Measurements from ENCODE around the gene ADCK1. TPM values are rescaled to one million over a fixed set of nuclear protein-coding genes. Genes with fewer than 3 reads are reported as not detected.
"Not testable (repeated sequence)": the region's sequence is repeated elsewhere in the genome, so short reads cannot be mapped to it uniquely, and the experiment has no call there.

Gene ADCK1
- total RNA-seq, 1 donor from 2014 or later = 5.2 TPM

- H3K27me3 ChIP-seq (ENCODE audit: control insufficient read depth in 3 of 3, insufficient read depth in 3 of 3, low read length in 3 of 3); H3K27ac ChIP-seq (ENCODE audit: low read depth, low read length); H3K9ac ChIP-seq (ENCODE audit: low read depth in 1 of 3, low read length in 3 of 3); H3K4me3 ChIP-seq (ENCODE audit: low read length in 3 of 3); H3K9me3 ChIP-seq (ENCODE audit: control insufficient read depth in 3 of 3, low read length in 3 of 3); H3K36me3 ChIP-seq (ENCODE audit: control insufficient read depth in 3 of 3, insufficient read depth in 3 of 3, low read length in 3 of 3); H3K4me1 ChIP-seq (ENCODE audit: control insufficient read depth in 3 of 3, insufficient read depth in 3 of 3, low read length in 3 of 3): not testable (repeated sequence)
These were observed 25.9 kb upstream of the ADCK1 start for GRCh38 chr14:77773966-77774365.

- Histone ChIP-seq H3K36me3 (ENCODE audit: control insufficient read depth in 3 of 3, insufficient read depth in 3 of 3, low read length in 3 of 3) (no peaks in the 10 kb centered on the region), H3K4me1 (ENCODE audit: control insufficient read depth in 3 of 3, insufficient read depth in 3 of 3, low read length in 3 of 3) (no peaks in the 10 kb centered on the region), H3K27me3 (ENCODE audit: control insufficient read depth in 3 of 3, insufficient read depth in 3 of 3, low read length in 3 of 3) (no peaks in the 10 kb centered on the region), H3K9me3 (ENCODE audit: control insufficient read depth in 3 of 3, low read length in 3 of 3) (no peaks in the 10 kb centered on the region), H3K27ac (ENCODE audit: low read depth, low read length) (no peak overlapping the region), H3K9ac (ENCODE audit: low read depth in 1 of 3, low read length in 3 of 3) (no peak overlapping the region), H3K4me3 (ENCODE audit: low read length in 3 of 3) (no peak overlapping the region)
These were observed 17.7 kb upstream of the ADCK1 start for GRCh38 chr14:77782202-77782601.

GRCh38 chr14:77786148-77786547 lies 13.8 kb upstream of the ADCK1 start:
- H3K27me3 ChIP-seq (ENCODE audit: control insufficient read depth in 3 of 3, insufficient read depth in 3 of 3, low read length in 3 of 3) = no peaks in the 10 kb centered on the region
- no peak overlapping the region for H3K9ac ChIP-seq (ENCODE audit: low read depth in 1 of 3, low read length in 3 of 3)
- no peaks in the 10 kb centered on the region for H3K9me3 ChIP-seq (ENCODE audit: control insufficient read depth in 3 of 3, low read length in 3 of 3)
- H3K4me1 ChIP-seq (ENCODE audit: control insufficient read depth in 3 of 3, insufficient read depth in 3 of 3, low read length in 3 of 3) = peaks cover 0 to 2% (median 0%) of the 10 kb centered on the region in 3 donors
- H3K36me3 ChIP-seq (ENCODE audit: control insufficient read depth in 3 of 3, insufficient read depth in 3 of 3, low read length in 3 of 3) = no peaks in the 10 kb centered on the region
- no peak overlapping the region for H3K27ac ChIP-seq (ENCODE audit: low read depth, low read length)
- H3K4me3 ChIP-seq (ENCODE audit: low read length in 3 of 3) = no peak overlapping the region

GRCh38 chr14:77790566-77791224 lies 9.2 kb upstream of the ADCK1 start:
- no peaks in the 10 kb centered on the region for H3K27me3 ChIP-seq (ENCODE audit: control insufficient read depth in 3 of 3, insufficient read depth in 3 of 3, low read length in 3 of 3)
- no peaks in the 10 kb centered on the region for H3K36me3 ChIP-seq (ENCODE audit: control insufficient read depth in 3 of 3, insufficient read depth in 3 of 3, low read length in 3 of 3)
- no peak overlapping the region for H3K4me3 ChIP-seq (ENCODE audit: low read length in 3 of 3)
- H3K9me3 ChIP-seq (ENCODE audit: control insufficient read depth in 3 of 3, low read length in 3 of 3) = no peaks in the 10 kb centered on the region
- no peak overlapping the region for H3K9ac ChIP-seq (ENCODE audit: low read depth in 1 of 3, low read length in 3 of 3)
- peaks cover 0 to 3% (median 2%) of the 10 kb centered on the region in 3 donors for H3K4me1 ChIP-seq (ENCODE audit: control insufficient read depth in 3 of 3, insufficient read depth in 3 of 3, low read length in 3 of 3)
- H3K27ac ChIP-seq (ENCODE audit: low read depth, low read length) = no peak overlapping the region

GRCh38 chr14:77791225-77791600 lies 8.7 kb upstream of the ADCK1 start:
- H3K4me3 ChIP-seq (ENCODE audit: low read length in 3 of 3) = no peak overlapping the region
- H3K36me3 ChIP-seq (ENCODE audit: control insufficient read depth in 3 of 3, insufficient read depth in 3 of 3, low read length in 3 of 3) = no peaks in the 10 kb centered on the region
- H3K9ac ChIP-seq (ENCODE audit: low read depth in 1 of 3, low read length in 3 of 3) = no peak overlapping the region
- H3K27me3 ChIP-seq (ENCODE audit: control insufficient read depth in 3 of 3, insufficient read depth in 3 of 3, low read length in 3 of 3) = no peaks in the 10 kb centered on the region
- no peaks in the 10 kb centered on the region for H3K9me3 ChIP-seq (ENCODE audit: control insufficient read depth in 3 of 3, low read length in 3 of 3)
- H3K27ac ChIP-seq (ENCODE audit: low read depth, low read length) = no peak overlapping the region
- peaks cover 0 to 4% (median 3%) of the 10 kb centered on the region in 3 donors for H3K4me1 ChIP-seq (ENCODE audit: control insufficient read depth in 3 of 3, insufficient read depth in 3 of 3, low read length in 3 of 3)

GRCh38 chr14:77793255-77793654 lies 6.7 kb upstream of the ADCK1 start:
- not testable (repeated sequence) for H3K36me3 ChIP-seq (ENCODE audit: control insufficient read depth in 3 of 3, insufficient read depth in 3 of 3, low read length in 3 of 3); H3K4me3 ChIP-seq (ENCODE audit: low read length in 3 of 3); H3K9me3 ChIP-seq (ENCODE audit: control insufficient read depth in 3 of 3, low read length in 3 of 3); H3K4me1 ChIP-seq (ENCODE audit: control insufficient read depth in 3 of 3, insufficient read depth in 3 of 3, low read length in 3 of 3); H3K27me3 ChIP-seq (ENCODE audit: control insufficient read depth in 3 of 3, insufficient read depth in 3 of 3, low read length in 3 of 3); H3K9ac ChIP-seq (ENCODE audit: low read depth in 1 of 3, low read length in 3 of 3); H3K27ac ChIP-seq (ENCODE audit: low read depth, low read length)

GRCh38 chr14:77794357-77794756 lies 5.6 kb upstream of the ADCK1 start:
- H3K4me1 ChIP-seq (ENCODE audit: control insufficient read depth in 3 of 3, insufficient read depth in 3 of 3, low read length in 3 of 3) = peaks cover 0 to 4% (median 3%) of the 10 kb centered on the region in 3 donors
- H3K36me3 ChIP-seq (ENCODE audit: control insufficient read depth in 3 of 3, insufficient read depth in 3 of 3, low read length in 3 of 3) = no peaks in the 10 kb centered on the region
- no peaks in the 10 kb centered on the region for H3K9me3 ChIP-seq (ENCODE audit: control insufficient read depth in 3 of 3, low read length in 3 of 3)
- H3K9ac ChIP-seq (ENCODE audit: low read depth in 1 of 3, low read length in 3 of 3) = no peak overlapping the region
- no peak overlapping the region for H3K4me3 ChIP-seq (ENCODE audit: low read length in 3 of 3)
- H3K27me3 ChIP-seq (ENCODE audit: control insufficient read depth in 3 of 3, insufficient read depth in 3 of 3, low read length in 3 of 3) = no peaks in the 10 kb centered on the region
- H3K27ac ChIP-seq (ENCODE audit: low read depth, low read length) = no peak overlapping the region

GRCh38 chr14:77799456-77799855 lies 453 bp upstream of the ADCK1 start:
- Histone ChIP-seq H3K4me3 (ENCODE audit: low read length in 3 of 3) (peak overlapping the region; percentile 83 to 94 (median 93)), H3K27ac (ENCODE audit: low read depth, low read length) (peak overlapping the region; percentile 90), H3K9ac (ENCODE audit: low read depth in 1 of 3, low read length in 3 of 3) (peak overlapping the region; percentile 75 to 97 (median 80)), H3K4me1 (ENCODE audit: control insufficient read depth in 3 of 3, insufficient read depth in 3 of 3, low read length in 3 of 3) (peaks cover 3 to 14% (median 6%) of the 10 kb centered on the region in 3 donors)
- not testable (repeated sequence) for H3K27me3 ChIP-seq (ENCODE audit: control insufficient read depth in 3 of 3, insufficient read depth in 3 of 3, low read length in 3 of 3); H3K36me3 ChIP-seq (ENCODE audit: control insufficient read depth in 3 of 3, insufficient read depth in 3 of 3, low read length in 3 of 3); H3K9me3 ChIP-seq (ENCODE audit: control insufficient read depth in 3 of 3, low read length in 3 of 3)

GRCh38 chr14:77800814-77801213 lies 905 bp downstream of the ADCK1 start:
- H3K36me3 ChIP-seq (ENCODE audit: control insufficient read depth in 3 of 3, insufficient read depth in 3 of 3, low read length in 3 of 3) = no peaks in the 10 kb centered on the region
- H3K4me3 ChIP-seq (ENCODE audit: low read length in 3 of 3) = peak overlapping the region; percentile 83 to 94 (median 93)
- H3K4me1 ChIP-seq (ENCODE audit: control insufficient read depth in 3 of 3, insufficient read depth in 3 of 3, low read length in 3 of 3) = peaks cover 3 to 13% (median 6%) of the 10 kb centered on the region in 3 donors
- H3K9ac ChIP-seq (ENCODE audit: low read depth in 1 of 3, low read length in 3 of 3) = peak overlapping the region; percentile 75 to 97 (median 92)
- H3K27ac ChIP-seq (ENCODE audit: low read depth, low read length) = peak overlapping the region; percentile 90
- H3K9me3 ChIP-seq (ENCODE audit: control insufficient read depth in 3 of 3, low read length in 3 of 3) = no peaks in the 10 kb centered on the region
- H3K27me3 ChIP-seq (ENCODE audit: control insufficient read depth in 3 of 3, insufficient read depth in 3 of 3, low read length in 3 of 3) = no peaks in the 10 kb centered on the region

GRCh38 chr14:77804592-77804991 lies 4.7 kb downstream of the ADCK1 start:
- Histone ChIP-seq H3K4me1 (ENCODE audit: control insufficient read depth in 3 of 3, insufficient read depth in 3 of 3, low read length in 3 of 3) (peaks cover 6 to 10% (median 8%) of the 10 kb centered on the region in 3 donors), H3K27ac (ENCODE audit: low read depth, low read length) (no peak overlapping the region), H3K9me3 (ENCODE audit: control insufficient read depth in 3 of 3, low read length in 3 of 3) (no peaks in the 10 kb centered on the region), H3K27me3 (ENCODE audit: control insufficient read depth in 3 of 3, insufficient read depth in 3 of 3, low read length in 3 of 3) (no peaks in the 10 kb centered on the region), H3K9ac (ENCODE audit: low read depth in 1 of 3, low read length in 3 of 3) (no peak overlapping the region), H3K36me3 (ENCODE audit: control insufficient read depth in 3 of 3, insufficient read depth in 3 of 3, low read length in 3 of 3) (no peaks in the 10 kb centered on the region), H3K4me3 (ENCODE audit: low read length in 3 of 3) (no peak overlapping the region)

Measured in skeletal muscle tissue (tissue), 4 donors.